HG03159 (cell line): ENCODE data around the gene LRFN3.
"Not testable (repeated sequence)": the region's sequence is repeated elsewhere in the genome, so short reads cannot be mapped to it uniquely, and the experiment has no call there.

ENCODE experiments used
- ATAC-seq: cut with Tn5 transposase; IDR thresholded peaks from one replicate; pipeline ENCODE4 v1.9.1; 2021; ENCODE audit warnings: mild to moderate bottlenecking, moderate library complexity; ENCODE audit not compliant: unreplicated experiment

The LRFN3 gene

DNA sequence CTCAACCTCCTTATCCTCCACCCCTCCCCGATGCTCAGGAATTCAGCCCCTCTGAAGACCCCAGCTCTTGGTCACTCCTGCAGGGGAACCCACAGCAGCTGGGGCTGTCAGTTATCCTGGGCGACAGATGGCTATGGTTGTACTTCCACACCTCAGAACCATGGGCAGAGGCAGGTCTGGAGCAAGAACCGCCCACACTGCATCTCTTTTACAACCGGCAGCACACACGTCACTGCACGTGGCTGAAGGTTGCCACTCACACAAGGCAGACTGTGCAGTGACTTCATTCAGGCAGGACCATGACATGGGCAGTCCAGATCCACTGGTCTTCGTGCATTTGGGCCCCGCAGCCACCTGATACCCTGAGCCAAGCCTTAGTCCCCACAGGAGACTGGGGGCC is 37.3 kb downstream of the LRFN3 start:
- no peak for ATAC-seq

DNA sequence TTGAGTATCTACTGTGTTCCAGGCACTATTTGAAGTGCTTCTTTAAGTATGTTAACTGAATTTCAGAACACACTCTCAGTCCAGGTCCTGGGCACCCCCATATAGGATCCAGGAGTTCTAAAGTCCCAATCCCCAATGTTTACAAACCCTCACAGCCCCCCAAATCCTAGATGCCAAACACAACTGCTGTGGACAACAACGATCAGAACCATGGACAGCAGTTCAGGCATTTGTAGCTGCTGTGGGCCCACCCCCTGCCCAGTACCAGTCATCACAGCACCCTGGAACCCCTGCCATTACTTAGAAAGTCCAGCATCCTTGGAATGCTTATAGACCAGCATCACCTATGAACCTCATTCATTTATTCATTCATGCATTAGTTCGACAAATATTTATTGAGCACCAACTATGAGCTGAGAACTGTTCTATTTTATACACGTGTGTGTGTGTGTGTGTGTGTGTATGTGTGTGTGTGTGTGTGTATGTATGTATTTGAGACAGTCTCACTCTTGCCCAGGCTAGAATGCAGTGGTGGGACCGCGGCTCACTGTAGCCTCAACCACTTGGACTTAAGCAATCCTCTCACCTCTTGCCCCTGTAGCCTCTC is 39.5 kb downstream of the LRFN3 start:
- ATAC-seq: no peak

DNA sequence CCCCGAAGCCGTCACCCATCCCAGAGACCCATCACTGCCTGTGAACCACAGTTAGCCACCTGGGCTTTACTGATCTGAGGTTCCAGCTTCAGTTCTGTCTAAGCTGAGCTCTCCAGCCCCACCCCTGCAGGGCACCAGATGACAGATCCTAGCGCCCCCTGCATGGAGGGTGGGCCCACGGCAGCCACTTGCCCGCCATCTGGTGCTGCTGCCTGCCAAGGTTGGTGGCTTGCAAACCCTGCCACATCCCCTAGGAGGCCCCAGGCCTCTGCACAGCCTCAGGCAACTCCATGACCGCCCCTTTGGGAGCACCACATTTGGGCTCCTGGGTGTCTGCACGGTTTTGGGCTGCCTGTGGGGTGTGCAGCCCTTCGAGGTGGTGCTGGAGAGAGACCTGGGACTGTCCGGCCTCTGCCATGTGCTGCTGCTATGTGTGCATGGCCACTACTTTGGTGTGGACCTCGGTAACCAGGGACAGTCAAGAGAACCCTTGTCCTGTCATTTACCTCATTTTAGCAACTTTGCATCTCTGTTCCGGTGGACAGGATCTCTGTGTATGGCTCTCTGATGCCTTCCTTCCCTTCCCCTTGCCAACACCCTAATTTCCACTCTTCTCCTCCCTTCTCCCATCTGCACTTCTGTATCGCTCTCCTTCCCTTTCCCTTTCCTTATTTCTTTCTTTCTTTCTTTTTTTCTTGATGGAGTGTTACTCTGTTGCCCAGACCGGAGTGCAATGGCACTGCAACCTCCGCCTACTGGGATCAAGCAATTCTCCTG is 41.5 kb downstream of the LRFN3 start:
- no peak for ATAC-seq

DNA sequence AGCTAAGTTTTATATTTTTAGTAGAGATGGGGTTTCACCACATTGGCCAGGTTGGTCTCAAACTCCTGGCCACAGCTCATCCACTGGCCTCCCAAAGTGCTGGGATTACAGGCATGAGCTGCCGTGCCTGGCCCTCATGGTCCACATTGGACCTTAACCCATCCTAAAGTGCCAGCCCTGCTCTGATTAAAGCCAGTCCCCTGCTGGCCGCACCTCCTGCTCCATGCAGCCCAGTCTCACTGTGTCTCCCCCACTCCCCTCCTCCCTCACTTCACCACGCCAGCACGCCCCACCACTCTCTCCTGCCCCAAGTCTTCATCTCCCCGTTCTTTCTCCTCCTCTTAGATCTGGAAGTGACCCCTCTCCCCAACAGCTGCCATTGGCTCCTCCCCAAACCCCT is 42.1 kb downstream of the LRFN3 start:
- no peak for ATAC-seq

DNA sequence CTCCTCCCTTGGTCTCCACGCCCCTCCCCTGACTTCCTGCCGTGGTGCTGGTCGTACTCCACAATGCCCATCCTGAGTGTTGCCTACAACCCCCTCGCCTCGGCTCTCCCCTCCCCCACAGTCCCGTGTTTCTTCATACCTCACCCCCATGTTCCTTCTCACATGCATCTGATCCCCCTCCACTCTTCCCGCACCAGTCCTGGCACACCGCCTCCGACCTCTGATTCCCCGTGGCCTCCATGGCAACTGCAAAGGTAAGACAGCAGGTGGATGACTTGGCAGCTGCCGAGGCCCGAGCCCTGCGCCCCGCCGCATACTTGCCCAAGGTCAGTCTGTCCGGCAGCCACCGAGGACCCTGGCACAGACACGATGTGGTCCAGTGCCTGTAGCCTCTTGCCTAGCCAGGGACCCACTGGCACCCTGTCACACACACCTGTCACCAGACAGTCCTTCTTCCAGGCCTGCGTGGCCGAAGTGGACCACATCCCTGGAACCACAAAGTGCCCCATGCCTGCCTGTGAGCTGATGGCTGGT is 42.7 kb downstream of the LRFN3 start:
- ATAC-seq: no peak

DNA sequence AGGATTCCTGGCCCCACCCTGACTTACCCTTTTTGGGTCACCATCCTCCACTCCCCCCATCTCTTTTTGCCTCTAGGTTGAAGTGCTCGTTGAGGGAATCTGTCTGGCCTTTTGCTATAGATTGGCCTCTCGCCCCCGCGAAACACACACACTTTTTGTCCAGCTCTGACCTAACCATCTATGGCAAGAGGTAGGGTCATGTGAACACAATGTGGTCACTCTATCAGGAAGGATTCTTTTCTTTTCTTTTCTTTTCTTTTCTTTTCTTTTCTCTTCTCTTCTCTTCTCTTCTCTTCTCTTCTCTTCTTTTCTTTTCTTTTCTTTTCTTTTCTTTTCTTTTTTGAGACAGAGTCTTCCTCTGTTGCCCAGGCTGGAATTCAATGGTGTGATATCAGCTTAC is 44.8 kb downstream of the LRFN3 start:
- not testable (repeated sequence) for ATAC-seq

DNA sequence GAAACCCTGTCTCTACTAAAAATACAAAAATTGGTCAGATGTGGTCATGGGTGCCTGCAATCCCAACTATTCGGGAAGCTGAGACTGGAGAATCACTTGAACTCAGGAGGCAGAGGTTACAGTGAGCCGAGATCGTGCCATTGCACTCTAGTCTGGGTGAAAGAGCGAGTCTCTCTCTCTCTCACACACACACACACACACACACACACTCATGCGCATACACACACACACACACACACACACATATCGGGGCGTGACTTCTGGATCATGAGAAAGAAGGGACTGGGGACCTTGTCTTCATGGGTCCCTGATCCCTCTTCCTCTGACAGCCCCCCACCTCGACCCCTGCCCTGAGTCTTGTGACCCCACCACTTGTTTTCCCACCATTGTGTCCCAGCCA is 47.0 kb downstream of the LRFN3 start:
- no peak for ATAC-seq

DNA sequence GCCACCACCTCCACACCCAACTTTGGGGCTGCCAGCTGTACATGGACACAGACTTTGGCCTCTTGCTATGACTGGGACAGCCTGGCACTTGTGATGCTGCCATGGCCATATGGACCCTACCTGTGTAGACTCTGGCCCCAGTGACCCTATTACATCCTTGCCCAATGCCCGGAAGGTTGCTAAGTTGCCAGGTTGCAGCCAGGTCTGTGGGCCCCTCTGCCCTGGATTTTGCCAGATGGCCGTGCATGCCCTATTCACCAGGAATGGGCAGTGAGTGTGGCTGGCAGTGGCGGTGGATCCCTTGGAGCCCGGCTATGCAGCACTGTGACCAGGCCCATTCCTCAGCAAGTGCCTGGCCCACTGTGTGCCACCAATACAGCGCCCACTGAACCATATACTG is 49.9 kb downstream of the LRFN3 start:
- ATAC-seq: no peak

DNA sequence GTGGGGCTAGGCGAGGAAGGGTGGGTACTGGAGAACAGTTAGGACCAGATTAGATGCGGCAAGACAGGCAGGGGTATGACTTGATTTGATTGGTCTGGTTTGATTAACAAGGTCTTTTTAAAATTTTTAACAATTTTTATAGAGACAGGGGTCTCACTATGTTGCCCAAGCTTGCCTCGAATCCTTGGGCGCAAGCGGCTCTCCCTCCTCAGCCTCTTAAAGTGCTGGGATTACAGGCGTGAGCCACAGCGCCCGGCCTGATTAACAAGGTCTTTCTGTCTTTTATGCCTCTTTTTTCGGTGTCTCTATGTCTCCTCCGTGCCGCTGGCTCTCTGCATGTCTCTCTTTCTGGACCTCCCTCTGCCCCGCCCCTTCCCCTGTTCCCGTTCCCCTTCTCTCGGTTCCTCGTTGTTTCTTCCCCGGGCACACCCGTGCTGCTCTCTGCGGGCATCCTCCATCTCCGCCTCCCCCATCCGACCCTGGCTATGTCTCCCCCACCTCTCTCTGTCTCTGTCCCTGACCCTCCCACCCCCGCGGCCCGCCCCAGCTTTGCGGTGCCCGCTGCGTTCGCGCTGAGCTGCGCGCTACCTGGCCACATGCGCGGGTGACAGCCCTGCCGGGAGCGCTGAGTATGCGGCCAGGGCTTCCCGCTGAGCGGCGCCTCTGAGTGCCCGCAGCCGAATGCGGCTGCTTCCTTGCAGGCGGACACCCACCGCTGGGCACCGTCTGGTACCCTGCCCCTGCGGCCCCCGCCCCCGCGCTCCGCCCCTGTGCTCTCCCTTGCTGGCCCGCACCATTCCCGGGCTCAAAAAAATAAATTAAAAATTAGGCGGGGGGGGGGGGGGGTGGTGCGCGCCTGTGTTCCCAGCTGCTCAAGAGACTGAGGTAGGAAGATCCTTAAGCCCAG is 50.7 kb downstream of the LRFN3 start:
- ATAC-seq: no peak

DNA sequence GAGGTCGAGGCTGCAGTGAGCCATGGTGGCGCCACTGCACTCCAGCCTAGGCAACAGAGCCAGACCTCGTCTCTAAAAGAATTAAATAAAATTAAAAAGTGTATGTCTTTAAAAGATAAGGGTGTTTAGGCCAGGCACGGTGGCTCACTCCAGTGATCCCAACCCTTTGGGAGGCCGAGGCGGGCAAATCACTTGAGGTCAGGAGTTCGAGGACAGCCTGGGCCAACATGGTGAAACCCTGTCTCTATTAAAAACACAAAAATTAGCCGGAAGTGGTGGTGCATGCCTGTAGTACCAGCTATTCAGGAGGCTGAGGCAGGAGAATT is 51.4 kb downstream of the LRFN3 start:
- no peak for ATAC-seq

DNA sequence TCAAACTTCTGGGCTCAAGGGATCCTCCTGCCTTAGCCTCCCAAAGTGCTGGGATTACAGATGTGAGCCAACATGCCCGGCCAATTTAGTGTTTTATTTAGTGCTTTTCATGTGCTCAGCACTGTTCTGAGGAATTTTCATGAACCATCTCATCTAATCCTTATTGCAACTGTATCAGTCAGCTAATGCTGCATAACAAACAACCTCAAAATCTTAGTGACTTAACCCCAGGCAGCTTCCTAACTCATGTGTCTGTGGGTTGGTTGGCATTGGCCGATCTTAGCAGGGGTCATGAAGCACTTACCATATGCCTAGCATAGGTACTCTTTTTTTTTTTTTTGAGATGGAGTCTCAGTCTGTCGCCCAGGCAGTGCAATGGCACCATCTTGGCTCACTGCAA is 52.6 kb downstream of the LRFN3 start:
- no peak for ATAC-seq

DNA sequence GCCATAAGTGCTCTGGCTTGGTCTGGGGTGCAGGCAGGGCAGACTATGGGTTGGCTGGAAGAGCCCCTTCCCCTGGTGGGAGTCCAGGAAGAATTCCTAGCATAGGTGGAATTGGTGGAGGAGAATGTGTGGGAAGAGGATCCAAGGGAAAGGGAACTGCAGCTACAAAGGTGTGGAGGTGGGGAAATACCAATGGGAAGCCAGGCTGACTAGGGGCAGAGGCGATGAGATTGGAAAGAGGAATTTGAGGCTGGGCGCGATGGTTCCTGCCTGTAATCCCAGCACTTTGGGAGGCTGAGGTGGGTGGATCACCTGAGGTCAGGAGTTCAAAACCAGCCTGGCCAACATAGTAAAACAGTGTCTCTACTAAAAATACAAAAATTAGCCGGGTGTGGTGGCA is 54.0 kb downstream of the LRFN3 start:
- ATAC-seq: no peak

DNA sequence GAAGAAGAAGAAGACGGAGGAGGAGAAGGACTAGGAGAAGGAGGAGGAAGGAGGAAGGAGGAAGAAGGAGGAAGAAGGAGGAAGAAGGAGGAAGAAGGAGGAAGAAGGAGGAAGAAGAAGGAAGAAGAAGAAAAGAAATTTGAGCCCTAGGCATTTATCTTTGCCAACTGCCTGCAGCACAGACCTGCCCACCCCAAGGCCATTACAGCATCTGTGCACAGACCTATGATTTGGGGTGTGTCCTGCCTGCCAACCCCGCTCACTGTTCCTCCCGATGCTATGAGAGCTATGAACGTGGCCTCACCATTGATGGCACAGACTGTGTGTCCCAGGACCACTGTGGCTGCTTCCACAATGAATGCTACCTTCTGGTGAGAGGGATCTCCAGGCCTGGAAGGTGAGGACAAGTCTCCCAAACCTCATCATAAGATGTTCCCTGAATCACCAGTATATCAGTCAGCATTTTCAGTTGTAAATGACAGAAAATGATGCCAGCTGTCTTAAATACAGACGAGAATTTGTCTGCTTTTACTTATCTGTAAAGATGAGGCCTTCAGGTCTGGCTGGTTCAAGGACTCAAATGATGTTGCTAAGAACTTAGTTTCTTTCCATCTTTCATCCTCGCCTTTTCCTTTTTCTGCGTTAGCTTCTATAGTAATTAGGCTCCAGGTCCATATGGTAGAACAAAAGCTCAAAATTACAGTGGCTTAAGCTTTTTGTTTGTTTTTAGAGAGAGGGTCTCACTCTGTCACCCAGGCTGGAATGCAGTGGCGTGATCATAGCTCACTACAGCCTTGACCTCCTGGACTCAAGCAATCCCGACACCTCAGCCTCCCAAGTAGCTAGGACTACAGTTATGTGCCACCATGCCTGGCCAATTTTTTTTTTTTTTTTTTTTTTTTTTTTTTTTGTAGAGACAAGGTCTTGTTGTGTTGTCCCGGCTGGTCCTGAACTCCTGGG is 54.9 kb downstream of the LRFN3 start:
- ATAC-seq: no peak

DNA sequence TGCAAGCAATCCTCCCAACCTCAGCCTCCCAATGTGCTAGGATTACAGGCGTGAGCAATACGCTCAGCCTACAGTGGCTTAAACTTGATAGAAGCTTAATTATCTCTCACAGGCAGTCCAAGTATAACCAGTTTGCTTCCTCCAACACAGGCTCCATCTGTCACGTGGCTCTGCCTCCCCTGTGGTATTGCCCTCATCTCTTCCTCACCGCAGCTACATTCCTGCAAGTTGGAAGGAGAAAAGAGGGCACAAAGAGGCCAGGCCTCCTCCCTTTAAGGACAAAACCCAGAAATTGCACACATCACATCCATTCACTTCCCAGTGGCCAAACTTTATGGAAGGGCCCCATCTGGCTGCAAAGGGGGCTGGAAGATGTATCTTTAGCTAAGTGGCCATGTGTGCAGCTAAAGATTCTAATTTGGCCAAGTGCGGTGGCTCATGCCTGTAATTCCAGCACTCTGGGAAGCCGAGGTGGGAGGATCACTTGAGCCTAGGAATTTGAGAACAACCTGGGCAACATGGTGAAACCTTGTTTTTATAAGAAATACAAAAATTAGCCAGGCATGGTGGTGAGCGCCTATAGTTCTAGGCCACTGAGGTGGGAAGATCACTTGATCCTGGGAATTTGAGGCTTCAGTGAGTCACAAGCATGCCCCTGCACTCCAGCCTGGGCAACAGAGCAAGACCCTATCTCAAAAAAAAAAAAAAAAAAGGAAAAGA is 55.7 kb downstream of the LRFN3 start:
- ATAC-seq: no peak

DNA sequence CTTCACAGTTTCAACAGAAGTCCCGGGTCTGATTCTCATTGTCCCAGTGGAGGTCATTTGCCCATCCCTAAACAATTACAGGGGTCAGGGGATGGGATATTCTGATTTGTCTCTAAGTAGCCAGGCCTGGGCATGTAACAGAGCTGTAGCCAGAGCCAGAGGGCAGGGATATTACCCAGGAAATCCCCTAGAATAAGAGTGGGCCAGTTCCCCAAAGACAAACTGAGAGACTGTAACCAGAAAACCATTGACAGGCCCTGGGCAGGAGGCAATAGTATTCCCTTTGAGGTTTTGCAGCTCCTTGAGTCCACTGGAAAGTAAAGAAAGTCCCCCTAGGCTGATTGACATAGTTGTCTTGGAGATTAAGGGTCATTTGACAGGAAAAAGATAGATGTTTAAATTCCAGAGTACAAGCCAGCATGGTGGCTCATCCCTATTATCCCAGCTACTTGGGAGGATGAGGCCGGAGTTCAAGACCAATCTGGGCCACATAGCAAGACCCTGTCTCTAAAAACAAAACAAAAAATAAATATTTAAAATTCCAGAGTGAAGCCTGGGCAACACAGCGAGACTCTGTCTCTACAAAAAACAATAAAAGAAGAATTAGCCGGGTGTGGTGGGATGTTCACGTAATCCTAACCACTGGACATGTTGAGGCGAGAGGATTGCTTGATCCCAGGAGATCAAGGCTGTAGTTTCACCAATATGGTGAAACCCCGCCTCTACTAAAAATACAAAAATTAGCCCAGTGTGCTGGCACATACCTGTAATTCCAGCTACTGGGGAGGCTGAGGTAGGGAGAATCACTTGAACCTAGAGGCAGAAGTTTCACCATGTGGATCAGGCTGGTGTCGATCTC is 57.0 kb downstream of the LRFN3 start:
- no peak for ATAC-seq

DNA sequence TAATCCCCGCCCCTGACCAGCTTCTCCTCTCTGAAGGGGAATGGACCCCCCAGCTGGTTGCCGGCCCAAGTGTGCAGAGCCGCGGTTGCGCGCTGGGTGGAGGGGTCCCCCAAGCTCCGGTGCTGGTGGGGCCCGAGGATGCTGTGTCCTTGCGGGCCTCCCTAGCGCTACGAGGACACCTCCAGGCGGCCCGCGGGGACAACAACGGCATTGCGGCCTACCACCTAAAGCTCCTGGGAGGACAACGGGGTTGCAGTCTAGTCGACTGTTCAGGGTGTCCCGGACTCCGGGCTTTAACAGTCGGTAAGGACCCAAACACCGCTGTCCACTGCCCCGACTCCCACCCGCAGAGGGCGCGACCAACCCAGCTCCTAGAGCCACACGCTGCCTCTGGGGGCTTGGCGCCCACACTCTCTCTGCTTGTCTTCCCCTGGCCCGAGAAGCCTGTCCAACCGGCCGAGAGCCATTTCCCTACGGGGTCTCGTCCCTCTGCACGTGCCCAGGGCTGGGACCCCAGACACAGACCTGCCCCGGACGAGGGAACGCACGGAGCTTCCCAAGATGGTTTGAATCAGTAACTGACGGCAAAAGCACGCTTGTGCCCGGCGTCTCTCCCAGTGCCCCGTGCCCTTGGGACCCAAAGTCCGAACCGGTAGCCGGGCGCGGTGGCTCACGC is 57.9 kb downstream of the LRFN3 start:
- ATAC-seq: no peak
